T-helper 1 cell (primary cell): Measurements from ENCODE around the gene PXDN.

ENCODE experiments used
- DNase-seq, 5 donors: peaks; one replicate each; pipeline ENCODE4 v3.0.0-alpha.2; 2012 to 2020

PXDN gene

DNA sequence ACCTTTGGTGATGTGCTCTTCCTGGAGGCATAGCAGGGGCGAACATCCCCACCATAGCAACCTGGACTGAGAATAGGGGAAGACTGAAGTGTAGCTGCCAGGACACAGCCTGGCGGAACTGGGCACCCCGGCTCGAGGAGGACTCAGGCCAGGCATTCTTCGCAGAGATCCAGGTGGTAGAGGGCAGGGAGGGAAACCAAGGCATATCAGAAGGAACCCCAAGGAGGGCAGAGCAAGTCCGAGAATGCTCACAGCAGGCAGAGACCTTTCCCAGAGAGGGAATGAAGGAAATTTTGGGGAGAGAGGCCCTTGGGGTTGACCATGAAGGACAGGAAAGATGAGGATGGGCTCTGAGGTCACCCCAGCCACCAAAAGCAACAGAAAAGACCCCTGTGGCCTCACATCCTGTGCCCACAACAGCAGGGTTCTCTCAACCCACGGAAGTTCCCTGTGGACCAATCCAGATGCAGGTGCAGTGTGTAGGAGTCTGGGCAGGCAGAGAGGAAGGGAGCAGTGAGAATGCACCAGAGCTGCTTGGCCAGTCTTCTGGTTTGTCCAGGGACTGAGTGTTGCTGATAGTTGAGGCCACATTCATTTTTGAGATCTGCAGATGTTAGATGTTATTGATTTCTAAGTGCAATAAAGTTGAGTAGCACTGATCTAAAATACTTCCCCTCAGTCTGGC lies 136.9 kb downstream of the PXDN start:
- no peak for DNase-seq

DNA sequence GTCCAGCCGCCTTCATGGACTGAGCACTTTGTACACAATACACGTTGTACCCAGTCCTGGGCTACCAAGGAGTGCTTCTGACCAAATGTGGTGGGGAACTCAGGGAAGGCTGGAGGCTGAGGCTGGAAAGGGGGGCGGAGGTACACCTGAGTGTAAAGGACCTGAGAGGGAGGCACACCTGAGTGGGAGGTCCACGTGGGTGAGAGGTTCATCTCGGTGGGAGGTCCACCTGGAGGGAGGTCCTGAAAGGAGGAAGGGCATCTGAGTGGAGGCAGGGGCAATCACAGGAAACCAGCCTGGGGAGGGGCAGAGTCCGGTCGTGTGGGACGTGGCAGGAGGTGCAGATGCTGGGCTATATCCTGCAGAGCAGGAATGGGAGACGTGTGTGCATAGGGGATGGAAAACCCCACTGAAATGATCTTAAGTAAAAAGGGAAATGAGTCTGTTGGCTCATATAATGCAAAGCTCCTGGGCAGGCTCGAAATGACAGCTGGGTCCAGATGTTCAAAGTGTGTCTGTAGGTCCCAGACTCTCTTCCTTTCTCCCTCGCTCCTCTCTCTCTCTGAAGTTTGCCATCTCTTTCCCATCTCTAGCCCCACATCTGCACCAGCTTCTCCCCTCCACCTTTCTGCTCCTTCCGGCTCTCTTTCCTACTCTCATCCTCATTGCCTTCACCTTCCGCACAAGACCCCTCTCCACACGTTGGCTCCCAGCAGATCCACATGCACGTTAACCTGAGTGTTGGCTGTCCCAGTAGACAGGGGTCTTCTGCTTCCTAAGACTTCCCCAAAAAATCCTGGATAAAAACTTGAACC lies 137.7 kb downstream of the PXDN start:
- no peak for DNase-seq

DNA sequence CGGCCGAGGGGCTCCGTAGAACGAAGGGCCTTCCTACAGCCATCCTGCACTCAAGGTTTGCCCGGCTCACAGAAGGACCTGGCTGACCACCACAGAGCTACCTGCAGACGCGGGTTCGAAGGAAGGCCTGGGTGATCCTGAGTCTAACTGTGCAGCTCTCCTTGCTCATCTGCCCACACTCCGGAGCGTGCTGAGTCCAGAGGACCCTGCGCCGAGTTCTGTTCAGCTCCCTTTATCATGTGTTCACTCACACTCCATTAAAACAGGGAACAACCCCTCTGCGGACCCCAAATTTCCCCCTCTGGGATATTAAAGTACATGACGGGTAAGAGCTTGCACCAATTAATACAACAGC lies 138.3 kb downstream of the PXDN start:
- no peak for DNase-seq

DNA sequence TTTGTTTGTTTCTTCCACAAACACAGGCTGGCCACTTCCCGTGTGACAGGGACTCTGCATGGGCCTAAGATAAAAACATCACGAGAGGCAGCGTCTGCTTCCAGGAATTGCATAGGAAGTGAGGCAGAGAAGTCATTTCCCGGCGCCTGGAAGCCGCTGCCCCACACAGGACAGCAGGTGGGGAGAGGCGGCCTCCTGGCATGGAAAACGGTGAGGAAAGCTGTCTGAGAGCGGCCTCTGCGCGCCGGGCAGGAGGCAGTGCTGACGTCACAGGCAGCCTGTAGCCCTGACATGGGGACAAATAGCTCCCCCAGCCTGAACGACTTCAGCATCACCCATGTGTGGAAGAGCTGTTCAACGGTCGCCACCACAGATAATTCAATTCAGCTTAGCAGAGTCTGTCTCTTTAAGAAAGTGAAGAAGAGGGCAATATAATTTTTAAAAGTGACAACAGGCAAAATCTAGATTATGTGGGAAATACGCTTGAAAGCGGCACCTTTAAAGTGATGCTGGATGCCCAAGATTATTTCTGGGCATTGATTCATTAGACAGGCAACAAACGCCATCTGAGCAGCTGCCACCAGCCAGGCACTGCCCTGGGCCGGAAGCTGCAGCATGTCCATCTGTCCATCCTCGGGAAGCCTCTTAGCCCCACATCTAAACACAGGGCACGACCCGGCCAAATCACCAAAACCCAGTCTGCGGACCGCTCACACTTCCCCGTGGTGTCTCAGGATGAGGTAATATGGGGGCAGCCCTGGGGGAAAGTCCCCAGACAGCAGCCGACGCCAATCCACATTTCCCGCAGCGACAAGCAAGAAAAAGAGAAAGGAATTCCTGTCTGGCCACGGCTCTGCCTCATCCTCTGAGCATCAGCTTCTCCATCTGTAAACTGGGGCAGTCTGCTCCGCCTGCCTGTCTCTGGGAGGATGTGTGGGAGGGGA lies 138.9 kb downstream of the PXDN start:
- no peak for DNase-seq

DNA sequence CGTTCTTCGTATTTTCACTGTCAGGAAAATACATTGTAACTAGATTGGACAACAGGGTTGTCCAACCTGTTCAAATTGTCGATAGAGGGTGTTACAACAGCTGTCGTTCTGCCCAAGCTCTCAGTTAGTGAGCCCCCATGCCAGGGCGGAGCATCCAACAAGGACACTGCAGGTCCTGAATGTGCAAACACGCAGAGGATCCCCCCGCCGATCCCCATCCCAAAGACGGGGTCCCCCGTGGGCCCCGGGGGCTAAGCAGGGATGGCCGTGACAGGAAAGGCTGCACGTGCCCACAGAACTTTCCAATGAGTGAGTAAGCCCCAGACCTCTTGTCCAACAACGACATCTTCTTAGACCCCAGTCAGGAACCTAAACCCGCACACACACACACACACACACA lies 140.8 kb downstream of the PXDN start:
- DNase-seq: no peak

DNA sequence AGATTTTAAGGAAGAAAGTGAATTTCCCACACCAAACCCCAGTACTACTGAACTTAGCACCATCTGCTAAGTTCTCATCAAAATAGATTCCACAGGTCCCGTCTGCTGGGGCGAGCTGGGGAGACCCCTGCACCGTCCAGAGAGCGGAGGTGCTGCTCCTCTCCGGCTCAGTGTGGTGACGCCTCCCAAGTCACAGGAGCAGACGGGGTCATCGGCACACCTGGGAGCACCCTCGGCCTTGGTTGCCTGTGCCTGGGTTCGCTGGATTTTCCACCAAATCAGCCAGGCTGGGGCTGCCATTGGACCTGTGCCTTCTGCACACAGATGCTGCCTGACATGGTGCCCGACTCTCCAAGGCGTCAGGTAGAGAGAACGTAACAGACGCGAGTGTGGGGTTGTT lies 141.3 kb downstream of the PXDN start:
- no peak for DNase-seq

DNA sequence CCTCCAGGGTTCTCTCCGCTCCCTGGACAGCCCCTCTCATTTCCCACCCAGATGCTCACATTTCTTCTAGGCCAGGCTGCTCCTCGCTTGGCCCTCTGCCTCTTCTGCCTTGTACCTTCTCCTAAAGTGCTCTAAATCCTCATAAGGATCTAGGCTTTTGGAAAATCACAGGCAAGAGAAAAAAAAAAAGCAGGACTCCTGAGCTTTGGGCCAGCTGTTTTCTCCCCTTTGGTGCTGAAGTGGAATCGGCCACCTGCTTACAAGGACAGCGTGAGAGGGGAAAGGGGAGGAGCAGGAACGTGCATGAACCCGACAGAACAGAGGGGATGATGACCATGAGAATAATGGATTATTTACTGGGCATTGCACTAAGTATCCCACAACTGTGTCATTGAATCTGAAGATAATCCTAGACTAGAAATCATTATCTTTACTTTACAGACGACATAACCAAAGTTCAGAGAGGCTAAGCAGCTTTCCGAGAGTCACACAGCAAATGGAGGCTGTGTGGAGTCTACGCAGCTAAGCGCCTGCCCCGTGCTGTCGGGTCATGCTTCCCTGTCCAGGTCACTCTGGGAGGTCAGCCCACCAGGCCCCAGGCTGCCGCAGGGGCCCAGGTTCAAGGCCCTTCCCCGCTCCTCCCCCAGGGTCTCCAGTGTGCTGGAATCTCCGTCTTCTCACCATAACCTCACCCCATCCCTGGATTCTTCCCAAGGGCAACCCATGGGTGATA lies 141.9 kb downstream of the PXDN start:
- no peak for DNase-seq

DNA sequence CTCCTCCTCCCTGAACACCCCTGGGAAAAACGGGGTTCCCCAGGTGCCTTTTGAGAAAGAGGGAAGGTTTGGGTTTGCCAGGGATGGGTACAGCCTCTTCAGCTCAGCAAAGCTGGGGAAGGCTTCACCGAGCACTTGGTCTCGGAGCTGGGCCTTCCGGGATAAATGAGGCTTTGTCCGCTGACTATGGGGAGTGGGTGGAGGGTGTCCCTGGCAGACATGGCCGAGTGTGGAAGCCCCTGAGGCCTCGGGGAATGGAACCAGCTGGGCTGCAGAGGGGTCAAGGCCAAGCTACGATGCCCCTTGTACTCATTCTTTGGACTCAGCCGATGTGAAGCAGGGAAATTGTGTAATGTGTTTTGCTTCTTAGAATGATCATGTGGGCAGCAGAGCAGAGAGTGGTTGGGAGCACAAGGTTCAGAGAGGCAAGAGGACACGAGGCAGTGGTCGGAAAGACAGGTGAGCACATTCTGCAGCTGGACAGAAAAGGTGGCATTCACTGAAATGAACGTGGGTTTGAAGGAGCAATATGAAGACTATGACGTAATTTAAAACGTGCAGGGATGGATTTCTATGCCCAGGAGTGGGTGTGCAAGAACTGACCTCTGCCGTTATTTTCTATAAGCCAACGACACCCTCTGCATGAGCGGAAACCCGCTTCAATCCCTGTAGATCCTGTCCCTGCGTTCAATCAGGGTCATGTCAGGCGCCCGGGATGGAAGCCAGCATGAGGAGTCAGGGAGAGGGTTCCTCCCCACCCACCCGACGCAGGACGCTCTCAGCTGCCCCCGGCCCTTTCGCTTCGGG lies 142.6 kb downstream of the PXDN start:
- no peak for DNase-seq

DNA sequence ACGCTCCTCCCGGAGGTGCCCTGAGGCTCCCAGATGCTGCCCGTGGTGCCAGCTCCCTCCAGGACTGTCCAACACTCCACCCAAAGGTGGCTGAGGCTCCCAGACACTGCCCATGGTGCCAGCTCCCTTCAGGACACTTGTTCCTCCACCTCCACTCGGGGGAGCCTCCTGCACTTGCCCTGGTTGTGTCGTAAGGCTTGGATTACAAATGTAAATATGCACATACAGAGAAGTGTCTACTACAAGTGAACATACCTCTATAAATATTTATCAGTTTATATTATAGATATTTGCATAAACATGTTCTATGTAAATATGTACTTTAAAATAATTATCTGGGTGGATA lies 143.3 kb downstream of the PXDN start:
- DNase-seq: no peak

DNA sequence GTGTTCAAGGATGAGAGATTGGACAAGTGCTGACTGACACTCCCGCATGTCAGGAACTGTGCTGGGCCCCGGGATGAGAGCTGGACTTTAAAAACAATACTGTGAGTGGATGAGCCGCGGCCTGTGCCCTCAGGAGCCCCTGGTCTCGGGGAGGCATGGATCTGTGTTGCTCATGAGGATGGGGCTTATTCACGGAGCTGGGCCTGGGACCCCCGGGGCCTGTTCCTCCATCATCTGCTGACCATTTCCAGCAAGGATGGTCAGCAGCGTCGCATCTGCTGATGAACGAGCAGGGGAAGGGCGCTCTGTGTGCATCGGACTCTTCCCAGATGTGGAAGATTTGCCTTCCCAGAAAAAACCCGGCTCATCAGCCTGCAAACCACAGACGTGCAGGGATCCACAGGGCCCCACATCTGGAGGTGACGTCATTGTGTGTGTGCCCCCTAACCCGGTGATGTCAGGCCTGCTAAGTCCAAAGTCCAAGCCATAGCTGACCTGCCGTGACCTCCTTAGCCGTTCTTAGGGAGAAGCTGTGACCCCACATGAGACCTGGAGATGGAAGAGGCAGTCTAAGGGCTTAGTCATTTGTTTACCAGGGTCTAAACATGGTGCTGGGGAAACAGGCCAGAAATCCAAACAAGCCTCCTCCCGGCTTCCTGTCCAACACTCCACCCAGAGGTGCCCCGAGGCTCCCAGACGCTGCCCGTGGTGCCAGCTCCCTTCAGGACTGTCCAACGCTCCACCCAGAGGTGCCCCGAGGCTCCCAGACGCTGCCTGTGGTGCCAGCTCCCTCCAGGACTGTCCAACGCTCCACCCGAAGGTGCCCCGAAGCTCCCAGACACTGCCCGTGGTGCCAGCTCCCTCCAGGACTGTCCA lies 143.9 kb downstream of the PXDN start:
- DNase-seq: no peak

DNA sequence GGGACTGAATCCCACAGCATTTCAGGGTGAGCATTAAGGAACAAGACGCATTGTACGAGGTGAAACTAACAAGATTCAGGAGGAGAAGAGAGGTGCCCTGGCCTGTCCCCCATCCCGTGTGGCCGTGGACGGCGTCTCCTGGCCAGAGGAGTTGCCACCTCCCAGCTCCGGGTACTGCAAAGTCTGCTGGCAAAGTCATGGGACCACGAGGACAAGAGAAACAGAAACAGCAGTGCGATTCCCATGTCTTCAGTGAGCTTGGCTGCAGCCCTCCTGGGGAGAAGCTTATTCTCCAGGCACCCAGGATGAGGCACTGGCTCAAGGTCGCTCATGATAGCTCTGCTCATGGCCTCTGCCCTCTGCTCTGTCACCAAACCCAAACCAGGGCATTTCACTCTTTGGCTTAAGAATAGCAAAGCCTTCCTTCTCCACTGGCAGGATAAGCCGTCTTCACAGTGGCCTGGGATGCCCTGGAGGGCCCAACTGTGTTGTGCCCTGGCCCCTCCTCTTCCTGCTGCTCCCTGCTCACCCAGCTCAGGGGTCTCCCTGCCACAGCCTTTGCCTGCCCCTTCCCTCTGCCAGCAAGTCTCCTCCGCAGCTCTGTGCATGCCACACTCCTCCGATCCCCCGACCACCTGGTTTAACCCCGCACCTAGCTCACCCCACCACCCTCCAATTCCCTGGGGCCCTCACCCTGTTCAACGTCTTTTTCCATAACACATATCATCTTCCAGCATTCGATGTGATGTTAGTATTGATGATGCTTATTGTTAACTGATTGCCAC lies 144.8 kb downstream of the PXDN start:
- DNase-seq: no peak

DNA sequence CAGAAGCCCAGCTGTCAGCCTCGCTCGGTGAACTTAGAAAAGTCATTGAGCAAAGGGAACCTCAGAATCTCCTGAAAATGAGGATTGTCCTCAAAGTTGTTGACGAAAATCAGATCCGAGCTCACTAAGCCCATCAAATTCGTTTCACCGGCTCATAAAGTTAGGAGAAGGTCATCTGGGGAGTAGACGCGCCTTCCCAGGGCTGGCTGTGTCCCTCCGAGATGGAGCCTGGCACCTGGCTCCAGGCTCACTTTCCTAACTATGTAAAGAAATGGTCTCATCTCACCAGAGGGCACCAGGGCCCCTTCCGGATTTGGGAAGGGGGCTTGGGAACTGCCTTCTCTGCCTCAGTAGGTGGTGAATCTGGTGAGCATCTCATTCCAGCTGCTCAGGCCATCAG lies 145.5 kb downstream of the PXDN start:
- DNase-seq: no peak

DNA sequence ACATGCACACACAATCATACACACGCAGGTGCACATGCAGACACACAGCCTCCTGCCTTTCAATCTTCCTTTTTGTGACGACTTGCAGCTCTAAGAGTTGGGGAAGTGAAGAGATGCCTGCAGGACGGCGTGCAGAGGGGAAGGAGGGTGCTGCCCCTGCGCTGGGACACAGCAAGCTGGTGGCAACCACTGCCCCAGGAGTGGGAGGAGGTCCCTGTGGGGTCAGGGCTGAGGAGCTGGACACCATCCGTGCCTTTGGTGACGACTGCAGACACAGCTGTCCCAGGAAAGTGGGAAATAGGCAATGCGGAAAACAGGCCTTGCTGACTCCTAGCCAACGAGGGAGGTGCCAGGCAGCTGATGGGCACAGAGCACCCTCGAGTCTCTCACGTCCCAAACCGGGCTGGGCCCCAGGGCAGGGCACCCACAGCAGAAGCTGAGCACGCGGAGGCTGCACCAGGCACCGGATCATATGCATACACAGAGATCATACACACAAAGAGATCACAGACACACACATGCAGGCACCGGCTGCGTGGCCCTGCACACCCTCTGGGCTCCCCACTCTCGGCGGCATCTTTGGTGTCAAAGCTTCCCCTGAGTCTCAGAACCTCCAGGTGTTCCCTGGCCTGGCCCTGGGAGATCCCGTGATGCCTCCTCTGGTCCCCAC lies 146.1 kb downstream of the PXDN start:
- no peak for DNase-seq

DNA sequence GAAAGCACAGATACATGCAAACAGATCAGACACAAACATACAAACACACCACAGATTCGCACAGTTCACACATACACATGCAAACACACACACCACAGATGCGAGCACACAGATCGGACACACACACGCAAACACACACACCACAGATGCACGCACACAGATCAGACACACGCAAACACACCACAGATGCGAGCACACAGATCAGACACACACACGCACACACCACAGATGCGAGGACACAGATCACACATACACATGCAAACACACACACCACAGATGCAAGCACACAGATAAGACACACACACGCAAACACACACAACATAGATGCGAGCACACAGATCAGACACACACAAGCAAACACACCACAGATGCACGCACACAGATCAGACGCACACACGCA lies 149.0 kb downstream of the PXDN start:
- DNase-seq: no peak

DNA sequence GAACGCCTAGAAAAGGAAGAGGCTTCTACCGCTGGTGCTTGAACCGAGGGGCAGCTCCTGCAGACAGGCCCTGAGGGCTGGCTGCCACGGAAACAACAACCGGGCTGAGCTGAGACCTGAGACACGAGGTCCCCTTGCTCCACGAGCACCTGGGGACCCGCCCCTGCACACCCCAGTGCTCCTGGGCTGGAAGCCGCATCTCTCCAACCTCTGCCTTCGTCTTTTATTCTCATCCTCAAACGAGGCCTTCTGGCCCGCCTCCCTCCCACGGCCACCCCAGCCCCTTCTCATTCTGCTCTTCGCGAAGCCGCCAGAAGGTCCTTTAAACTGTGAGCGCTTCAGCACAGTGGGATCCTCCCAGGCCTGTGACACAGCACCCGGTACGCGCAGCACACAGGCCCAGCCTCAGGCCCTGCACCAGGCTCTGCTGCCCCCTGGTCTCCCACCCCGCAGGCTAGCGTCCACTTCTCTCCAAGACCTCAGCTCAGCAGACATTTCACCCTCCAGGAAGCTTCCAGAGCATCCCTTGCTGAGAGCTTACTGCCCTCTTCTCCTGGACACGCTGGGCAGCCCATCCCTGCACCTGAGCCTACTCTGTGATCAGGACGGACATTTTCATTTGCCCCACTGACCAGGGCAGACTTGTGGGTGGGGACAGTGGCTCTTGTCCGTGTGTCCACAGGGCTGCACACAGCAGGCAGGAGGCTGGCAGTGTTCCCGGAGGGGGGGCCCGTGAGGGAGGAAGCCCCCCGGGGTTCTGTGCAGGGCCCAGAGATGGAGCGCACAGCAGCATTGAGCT lies 149.7 kb downstream of the PXDN start:
- no peak for DNase-seq

DNA sequence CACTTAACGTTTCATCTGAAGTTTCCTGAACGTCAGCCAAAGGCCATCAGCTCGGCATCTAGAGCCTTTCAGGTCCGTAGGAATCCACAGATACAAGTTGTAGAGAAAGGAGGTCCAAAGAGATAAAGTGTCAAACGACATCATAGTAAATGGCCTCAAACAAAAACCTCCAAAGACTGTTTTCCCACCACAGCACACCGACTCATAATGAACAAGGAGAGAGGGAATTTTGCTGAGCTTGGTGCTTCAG lies 150.3 kb downstream of the PXDN start:
- no peak for DNase-seq

DNA sequence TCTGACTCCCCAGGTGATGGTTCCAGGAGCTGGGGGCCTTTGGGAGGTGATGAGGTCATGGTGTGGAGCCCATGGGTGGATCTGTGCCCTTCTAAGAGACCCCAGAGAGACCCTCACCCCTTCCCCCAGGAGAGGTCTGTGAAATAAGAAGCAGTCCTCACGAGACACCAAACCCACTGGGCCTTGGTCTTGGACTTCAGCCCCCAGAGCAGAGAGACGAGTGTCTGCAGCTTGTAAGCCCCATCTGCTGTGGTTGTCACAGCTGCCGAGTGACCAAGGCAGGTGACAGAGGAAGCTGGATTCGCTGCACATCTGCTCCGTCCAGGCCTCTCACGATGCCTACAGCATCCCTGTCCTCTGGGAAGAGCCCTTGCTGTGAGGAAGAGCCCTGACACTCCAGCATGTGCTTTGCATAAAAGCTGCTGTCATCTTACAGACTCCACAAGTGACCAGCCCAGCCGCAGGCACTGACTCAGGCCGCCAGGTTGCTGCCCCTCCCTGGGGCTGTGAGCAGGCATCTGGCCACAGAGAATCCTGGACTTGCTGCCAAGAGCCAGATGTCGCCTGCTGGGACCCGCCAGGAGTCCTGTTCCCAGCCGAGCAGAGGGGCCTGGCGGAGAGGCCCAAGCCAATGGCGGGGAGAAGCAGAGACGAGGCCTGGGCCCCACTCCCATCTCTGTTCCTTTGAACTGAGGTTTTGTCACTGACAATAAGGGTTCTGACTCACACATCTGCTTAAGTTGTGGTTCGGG lies 150.8 kb downstream of the PXDN start:
- DNase-seq: no peak
